Loucy (cell line): ENCODE results near the gene ZNF22.

Source experiments
- CTCF ChIP-seq: fragments of 200-600 bp; sonication (generic); conservative IDR thresholded peaks from 2 replicates; pipeline ENCODE4 v1.5.1; 2014; ENCODE audit warnings: mild to moderate bottlenecking, antibody characterized with exemption, low read length
- EZH2phosphoT487 ChIP-seq: fragments of 200-600 bp; IDR thresholded peaks from 2 replicates; pipeline ENCODE4 v1.6.1; 2018; ENCODE audit warnings: antibody characterized with exemption, mild to moderate bottlenecking, moderate library complexity, borderline replicate concordance

- TF ChIP-seq EZH2phosphoT487 (no peak), CTCF (no peak)
These were observed 4.6 kb downstream of the ZNF22 start for GRCh38 chr10:45005284-45005683.
